ENCODE results near the gene CDA. TPM values are rescaled to one million over a fixed set of nuclear protein-coding genes. Genes with fewer than 3 reads are reported as not detected.

The CDA gene
- polyA plus RNA-seq, 3 donors from 2014 or later = 0.30 TPM; not detected in 2

Other genes with a start within 250 kb of the CDA start
- under 1 TPM in 2 of 3 donors, not detected in 1; 0.10 to 0.43 TPM for gene CAMK2N1, start 102.9 kb upstream of the CDA start, polyA plus RNA-seq
- 10 to 100 TPM; 35.1 to 52.1 (median 49.2) TPM for gene MUL1, start 80.9 kb upstream of the CDA start, polyA plus RNA-seq
- gene FAM43B, start 36.5 kb upstream of the CDA start, polyA plus RNA-seq = not detected
- gene PINK1, start 44.4 kb downstream of the CDA start, polyA plus RNA-seq = 10 to 100 TPM; 25.5 to 40.5 (median 34.4) TPM
- gene DDOST, start 72.3 kb downstream of the CDA start, polyA plus RNA-seq = 100 to 1,000 TPM; 365 to 518 (median 376) TPM
- under 1 TPM in 1 of 3 donors, not detected in 2; 0.21 TPM for gene KIF17, start 128.9 kb downstream of the CDA start, polyA plus RNA-seq
- not detected for gene SH2D5, start 143.6 kb downstream of the CDA start, polyA plus RNA-seq
- gene HP1BP3, start 198.2 kb downstream of the CDA start, polyA plus RNA-seq = 100 to 1,000 TPM; 160 to 208 (median 178) TPM

Measured in immature natural killer cell (primary cell).